GM18868 (cell line): ENCODE results near the gene ASXL2.
"Not testable (repeated sequence)": the region's sequence is repeated elsewhere in the genome, so short reads cannot be mapped to it uniquely, and the experiment has no call there.

Source experiments
- ATAC-seq: cut with Tn5 transposase; IDR thresholded peaks from one replicate; pipeline ENCODE4 v1.9.1; 2021; ENCODE audit warnings: mild to moderate bottlenecking, moderate library complexity; ENCODE audit not compliant: unreplicated experiment

ASXL2 gene

DNA sequence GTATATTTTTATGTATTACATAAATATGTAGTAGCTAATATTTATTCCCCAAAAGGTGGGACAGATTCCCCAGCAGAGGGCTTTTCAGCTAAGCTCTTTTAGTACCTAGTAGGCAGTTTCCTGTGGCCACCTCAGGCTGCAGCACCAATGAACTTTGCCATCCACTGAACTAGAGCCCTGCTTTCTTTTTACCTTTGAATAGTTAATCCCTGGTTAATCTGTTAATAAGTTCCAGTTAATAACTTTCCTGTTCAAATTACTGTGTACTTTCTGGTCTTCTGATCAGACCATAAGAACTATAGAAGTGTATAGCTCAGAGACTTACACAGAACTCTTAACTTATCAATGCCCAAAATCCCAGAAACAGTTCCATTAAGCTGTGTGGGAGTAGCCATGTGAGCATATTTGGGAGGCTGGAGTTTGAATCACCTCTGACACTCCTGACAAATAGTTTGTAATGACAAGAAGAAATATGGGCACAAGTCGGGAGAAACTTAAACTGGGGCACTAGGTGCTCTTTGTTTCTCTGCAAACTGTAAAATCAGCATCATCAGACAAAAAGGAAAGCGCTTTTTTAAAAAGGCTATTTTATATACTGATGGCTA lies 40.0 kb downstream of the ASXL2 start:
- no peak for ATAC-seq

DNA sequence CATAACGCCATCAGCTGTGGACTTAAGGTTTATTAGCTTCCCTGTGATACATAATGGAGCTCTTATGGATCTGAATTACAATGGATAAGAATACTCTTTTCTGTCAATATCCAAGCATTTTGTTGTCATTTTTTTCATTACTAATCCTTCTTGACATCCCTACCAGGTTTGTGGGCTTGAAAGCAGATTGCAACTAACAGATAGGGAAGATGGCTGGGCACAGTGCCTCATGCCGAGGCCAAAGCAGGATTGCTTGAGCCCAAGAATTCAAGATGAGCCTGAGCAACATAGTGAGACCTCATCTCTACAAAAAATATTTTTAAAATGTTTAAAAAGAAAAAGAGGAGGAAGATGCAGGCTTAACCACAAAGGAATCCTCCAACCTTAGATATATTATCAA lies 42.4 kb downstream of the ASXL2 start:
- no peak for ATAC-seq

DNA sequence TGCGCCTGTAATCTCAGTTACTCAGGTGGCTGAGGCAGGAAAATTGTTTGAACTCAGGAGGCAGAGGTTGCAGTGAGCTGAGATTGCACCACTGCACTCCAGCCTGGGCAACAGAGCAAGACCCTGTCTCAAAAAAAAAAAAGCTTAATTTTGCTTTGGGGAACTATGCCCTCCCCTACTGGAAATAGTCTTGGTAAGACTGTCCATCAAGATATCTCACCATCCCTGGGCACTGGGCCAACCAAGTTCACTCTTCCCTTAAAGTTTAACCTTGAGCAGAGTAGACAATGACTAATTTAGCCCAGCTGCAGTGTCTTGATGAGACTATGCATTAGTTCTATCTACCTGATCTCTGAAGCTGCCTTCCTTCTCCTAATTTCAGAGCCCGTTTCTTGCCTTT lies 44.7 kb downstream of the ASXL2 start:
- ATAC-seq: no peak

DNA sequence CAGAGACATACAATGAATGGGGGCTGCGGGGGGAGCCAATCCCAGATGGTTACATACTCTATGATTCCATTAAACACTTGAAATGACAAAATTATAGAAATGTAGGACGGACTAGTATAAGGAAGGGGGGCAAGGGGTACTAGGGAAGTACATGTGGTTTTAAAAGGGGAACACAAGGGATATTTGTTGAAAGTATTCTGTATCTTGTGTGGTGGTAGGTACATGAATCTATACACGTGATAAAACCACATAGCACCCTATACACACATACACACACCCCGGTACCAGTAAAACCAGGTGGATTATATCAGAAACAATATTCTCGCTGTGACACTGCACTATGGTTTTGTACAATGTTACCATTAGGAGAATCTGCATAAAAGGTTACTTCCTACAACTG lies 45.4 kb downstream of the ASXL2 start:
- no peak for ATAC-seq

DNA sequence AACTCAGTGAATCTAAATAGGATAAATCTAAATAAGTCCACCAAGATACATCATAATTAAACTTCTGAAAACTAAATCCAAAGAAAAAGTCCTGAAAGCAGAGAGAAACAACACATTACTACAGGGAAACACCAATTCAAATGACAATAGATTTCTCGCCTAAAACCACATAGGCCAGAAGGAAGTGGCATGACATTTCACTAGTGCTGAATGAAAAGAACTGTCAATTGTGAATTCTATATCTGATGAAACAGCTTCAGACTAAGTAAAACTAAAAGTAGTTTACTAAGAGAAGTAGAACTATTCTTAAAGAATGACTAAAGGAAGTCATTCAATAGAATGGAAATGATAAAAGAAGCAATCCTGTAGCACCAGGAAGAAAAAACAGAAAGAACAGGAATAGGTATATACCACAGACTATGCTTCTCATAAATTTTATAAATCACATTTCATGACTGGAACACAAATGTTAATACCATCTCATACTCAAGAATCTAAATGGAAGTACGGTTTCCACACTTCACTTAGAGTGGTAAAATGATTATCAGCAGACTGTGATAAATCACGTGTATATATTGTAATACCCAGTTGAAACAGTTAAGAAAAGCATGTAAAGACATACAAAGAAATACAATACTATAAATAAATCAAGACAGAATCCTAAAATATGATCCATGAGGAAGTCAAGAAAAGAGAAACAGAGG lies 46.4 kb downstream of the ASXL2 start:
- no peak for ATAC-seq

DNA sequence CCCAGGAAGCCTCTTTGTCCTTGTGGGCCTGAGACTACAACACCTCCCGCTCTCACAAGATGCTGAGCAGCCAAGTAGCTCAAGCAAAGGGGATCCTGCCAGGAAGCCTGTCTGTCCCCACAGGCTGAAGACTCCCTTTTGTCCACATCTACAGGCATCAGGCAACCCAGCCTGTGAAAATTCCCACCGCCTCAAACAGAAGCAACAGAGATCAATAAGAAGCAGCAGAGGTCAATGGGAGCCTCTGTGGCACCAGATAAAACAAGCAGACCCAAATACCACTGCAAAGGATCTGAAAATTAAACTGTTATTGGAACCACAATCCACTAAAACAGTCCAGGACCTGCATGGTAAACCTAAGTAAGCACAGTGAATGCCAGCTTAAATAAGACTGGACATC lies 48.5 kb downstream of the ASXL2 start:
- ATAC-seq: no peak

DNA sequence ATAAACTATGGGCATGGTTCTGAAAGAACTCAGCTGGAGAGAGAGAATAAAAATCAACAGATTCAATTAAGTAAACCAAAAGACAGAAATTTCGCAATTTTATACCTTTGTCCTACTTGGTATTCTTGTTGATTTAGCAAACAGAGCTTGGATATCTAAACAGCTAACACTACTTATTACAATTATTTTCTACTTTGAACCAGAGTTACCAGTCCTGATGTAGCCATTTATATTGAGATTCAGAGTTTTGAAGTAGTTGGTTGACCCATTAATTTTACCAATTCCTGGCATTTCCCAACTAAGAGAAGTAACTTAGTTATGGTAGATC lies 48.9 kb downstream of the ASXL2 start:
- no peak for ATAC-seq

DNA sequence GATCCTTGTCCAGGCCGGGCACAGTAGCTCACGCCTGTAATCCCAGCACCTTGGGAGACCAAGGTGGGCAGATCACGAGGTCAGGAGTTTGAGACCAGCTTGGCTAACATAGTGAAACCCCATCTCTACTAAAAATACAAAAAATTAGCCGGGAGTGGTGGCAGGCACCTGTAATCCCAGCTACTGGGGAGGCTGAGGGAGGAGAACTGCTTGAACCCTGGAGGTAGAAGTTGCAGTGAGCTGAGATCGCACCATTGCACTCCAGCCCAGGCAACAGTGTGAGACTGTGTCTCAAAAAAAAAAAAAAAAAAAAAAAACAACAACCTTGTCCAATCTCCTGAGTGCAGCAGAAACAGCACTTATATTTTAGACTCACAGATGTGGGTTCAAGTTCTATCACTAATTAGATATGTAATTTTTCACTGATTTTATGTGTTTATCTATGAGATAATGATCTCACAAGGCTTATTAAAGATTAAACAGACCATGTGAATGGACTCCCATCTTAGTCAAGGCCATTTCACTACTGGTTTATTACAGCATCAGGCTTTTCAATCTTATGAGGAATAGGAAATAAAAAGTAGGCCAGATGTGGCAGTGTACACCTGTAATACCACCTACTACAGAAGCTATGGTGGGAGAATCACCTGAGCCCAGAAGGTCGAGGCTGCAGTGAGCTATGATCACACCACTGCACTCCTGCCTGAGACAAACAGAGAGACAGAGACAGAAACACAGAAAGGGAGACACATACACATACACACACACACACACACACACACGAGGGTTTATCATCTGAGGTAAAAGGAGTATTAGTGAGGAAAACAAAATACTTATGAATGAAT lies 49.5 kb downstream of the ASXL2 start:
- not testable (repeated sequence) for ATAC-seq

DNA sequence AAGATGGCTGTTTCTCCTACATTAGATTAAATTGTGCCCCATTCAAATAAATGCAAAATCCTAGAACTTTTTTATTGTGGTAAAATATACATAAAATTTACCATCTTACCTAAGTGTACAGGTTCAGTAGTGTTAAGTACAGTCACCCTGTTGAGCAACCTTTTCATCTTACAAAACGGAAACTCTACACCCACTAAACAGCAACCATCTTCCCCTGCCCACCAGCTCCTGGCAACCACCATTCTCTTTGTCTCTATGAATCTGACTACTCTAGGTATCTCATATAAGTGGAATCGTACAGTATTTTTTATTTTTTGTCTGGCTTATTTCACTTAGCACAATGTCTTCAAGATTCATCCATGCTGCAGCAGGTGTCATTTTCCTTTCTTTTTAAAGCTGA lies 53.0 kb downstream of the ASXL2 start:
- no peak for ATAC-seq

DNA sequence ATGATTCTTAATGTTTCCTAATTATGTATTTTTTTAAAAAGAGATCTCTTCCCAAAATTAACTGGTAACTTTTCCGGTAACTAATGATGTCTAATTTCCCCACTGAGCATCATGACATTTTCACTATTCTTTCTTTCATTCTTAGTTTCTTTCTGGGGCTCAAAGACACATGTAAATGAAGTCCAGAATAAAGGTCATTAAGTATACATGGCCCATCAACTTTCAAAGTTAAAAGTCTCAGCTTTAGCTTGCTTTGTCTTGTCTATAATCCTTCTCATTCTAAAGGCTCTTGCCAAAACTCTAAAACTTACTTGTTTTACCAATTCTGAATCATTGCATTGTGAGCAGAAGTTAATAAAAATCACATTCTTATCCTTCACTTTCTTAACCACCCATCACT lies 53.6 kb downstream of the ASXL2 start:
- no peak for ATAC-seq

DNA sequence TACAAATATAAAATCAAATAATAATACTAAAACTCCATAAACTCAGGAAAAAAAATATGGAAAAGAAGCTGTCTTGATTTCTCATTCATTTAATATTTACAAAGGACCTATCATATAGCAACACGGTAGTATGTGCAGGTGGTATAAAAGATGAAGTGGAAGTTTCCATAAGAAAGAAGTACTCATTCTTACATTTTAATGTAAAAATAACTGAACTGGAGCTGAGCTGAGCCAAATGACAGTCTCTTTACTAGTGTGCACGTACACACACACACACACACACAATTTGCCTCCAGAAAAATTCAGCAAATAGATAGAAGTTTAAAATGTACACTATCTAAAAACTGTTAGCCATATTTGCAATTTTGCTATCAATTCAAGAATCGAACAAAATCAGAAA lies 54.1 kb downstream of the ASXL2 start:
- ATAC-seq: no peak

DNA sequence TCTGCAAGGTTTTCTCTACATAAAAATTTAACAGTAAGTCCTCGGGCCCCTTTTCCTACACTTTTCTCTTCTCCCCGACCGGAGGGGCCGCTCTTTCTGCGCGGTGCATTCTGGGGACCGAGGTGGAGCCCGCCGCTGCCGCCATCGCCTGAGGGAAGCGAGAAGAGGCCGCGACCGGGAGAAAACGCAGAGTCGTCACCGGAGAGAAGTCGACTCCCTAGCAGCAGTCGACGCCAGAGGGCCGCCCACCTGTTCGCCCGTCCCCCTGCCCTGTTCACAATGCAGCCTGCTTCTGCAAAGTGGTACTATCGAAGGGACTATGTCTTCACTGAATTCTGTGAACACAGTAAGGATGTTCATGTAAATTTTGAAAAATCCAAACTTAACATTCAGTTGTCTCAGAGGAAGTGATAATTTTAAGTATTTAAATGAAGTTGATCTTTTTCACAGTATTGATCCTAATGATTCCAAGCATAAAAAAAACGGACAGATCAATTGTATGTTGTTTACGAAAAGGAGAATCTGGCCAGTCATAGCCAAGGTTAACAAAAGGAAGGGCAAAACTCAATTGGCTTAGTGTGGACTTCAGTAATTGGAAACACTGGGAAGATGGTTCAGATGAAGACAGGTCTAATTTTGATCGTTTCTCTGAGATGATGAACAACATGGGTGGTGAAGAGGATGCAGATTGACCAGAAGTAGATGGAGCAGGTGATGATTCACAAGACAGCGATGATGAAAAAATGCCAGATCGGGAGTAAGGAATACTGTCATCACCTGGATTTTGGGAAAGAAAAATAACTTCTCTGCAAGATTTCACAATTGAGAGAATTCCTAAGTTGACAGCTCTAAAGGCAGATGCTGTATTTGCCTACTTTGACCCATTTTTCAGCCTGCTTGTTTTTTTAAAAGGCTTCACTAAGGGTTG lies 55.8 kb downstream of the ASXL2 start:
- ATAC-seq: no peak

DNA sequence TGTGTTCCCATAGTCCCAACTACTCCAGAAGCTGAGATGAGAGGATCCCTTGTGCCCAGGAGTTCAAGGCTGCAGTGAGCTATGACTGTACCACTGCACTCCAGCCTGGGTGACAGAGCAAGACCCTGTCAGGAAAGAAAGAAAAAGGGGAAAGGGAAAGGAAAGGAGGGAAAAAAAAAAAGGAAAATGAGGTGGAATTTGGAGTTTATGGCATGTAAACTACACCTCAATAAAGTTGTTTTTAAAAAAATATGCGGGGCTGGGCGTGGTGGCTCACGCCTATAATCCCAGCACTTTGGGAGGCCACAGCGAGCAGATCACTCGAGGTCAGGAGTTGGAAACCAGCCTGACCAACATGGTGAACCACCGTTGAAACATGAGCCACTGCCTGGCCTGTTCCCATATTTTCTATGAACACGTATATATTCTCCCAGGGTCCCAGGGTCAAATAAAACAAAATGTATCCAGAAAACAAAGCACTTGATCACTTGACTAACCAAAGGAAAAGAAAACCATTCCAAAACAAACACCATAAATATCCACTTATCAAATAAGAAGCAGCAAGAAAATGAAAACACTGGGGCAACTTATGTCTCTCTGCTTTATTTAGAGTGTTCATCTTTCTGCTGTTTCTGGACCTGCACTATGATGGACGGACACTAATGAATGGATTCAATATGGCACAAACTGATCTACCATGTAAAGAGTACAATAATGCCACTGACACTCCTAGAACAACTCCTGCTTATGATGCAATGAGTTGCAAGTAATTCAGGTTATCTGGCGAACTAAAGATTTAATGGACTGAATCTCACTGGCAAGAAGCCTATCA lies 56.8 kb downstream of the ASXL2 start:
- no peak for ATAC-seq

DNA sequence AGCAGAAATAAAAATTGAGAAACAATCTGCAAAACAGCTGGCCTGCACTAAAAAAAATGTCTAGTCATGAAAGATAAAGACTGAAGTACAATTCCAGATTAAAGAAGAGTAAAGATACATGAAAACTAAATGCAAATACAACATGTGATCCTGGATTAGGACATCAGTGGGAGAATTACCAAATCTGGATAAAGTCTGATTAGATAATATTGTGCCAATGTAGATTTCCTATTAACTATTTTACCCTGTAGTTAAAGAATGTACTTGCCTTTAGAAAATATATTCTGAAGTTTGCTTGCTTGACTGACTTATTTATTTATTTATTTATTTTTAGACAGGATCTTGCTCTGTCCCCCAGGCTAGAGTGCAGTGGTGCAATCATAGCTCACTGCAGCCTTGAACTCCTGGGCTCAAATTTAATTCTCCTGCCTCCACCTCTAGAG lies 58.7 kb downstream of the ASXL2 start:
- no peak for ATAC-seq

DNA sequence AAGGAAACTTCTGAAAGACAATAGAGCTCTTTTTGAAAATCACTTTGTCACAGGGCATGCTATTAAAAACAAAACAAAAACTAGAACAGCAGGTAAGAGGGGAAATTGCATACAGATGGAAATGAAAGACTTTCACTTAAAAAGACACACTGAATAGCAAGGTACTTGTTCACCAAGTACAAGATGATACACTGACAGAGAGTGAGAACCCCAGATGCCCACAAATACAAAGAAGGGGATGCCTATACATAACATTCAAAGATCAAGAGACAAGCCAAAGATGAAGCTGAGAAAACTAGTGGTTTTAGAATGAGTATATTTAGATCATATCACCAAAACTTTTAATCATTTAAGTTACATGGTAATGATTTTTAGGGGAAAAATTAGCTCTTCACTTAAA lies 60.7 kb downstream of the ASXL2 start:
- no peak for ATAC-seq

DNA sequence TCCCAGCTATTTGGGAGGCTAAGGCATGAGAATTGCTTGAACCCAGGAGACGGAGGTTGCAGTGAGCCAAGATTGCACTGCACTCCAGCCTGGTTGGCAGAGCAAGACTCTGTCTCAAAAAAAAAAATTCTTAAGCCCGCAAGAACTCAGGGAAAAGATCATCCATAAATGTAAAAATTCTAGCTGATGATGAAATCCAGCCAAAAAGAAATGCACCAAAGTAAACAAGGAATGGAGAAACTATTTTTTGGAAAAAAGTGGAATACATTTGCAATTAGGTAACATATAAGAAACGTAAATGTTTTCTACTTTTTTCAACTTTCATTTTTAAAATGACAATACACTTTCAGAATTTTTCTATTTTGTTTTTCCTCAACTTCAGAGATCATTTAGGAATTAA lies 61.3 kb downstream of the ASXL2 start:
- ATAC-seq: no peak

DNA sequence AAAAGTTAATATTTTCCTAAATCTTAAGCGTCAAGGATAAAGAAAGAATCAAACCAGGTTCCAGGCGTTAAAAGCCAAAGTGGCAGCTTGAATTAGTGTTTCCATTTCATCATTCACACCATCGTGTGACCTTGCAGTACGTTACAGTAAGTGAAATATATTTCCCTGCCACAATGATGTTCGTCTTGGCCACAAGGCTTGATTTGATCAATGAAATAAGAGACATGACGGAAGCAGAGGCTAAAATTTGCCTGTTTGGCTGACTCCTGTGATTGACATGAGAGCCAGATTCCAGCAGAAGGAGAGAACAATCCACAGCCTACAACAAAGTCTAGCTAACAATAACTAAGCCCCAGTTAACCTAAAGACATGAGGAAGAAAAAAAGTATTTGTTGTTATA lies 62.0 kb downstream of the ASXL2 start:
- ATAC-seq: no peak

DNA sequence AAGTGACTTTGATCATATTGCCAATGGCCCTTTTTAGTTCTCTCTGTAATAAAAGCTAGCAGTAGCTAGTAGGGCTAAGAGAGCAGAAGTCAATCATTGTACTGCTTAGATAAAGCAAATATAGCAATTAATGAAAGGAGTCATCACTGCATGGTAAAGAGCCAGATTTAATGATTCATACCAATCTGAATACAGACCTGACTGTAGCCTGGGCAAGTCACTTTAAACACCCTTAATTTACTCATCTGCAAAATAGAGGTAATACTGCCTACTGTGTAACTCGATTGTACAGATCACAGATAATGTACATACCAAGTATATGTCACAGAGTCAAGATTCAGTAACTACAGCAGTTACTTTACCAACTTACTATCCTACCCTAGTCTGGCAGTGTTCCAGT lies 63.6 kb downstream of the ASXL2 start:
- no peak for ATAC-seq

DNA sequence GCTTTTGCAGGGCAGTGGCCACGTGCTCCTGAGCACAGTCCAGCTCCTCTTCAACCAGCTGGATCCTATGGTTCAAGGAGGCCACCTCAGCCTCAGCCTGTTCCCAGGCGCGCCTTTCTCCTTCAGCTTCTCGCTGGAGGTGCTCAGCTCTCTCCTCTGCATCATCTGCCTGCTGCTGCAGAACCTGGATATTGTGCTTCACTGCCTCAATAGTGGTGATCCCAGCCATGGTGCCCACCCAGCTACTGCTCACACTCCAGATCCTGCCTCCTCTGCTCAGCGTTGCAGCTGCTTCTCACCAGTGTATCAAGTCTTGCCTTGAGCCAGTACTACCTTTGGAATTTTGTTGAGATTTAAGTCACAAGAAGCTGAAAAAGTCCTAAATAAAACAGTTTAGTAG lies 67.9 kb downstream of the ASXL2 start:
- no peak for ATAC-seq

DNA sequence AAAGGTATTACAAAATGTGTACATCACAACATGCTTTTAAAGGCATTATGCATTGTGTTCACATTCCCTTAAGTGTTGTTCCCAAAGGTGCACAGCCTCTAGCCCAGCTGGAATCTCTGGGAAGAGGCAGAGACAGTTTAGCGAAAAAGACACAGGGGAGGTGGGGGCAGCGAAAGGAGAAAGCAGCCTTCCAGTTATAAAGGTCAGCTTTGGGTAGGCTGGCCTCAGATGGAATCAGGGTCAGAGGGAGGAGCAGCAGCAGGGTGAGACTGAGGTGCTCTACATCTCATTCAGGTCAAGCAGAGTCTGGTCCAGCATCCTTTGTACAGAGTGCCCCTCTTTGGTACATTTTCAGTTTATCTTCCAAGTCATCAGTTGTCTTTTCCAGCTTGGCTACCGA lies 68.6 kb downstream of the ASXL2 start:
- ATAC-seq: no peak
